H9 (cell line): Measurements from ENCODE around the gene LRCOL1. TPM values are rescaled to one million over a fixed set of nuclear protein-coding genes. Genes with fewer than 3 reads are reported as not detected.

ENCODE experiments used
- DNase-seq: peaks from one replicate; pipeline ENCODE4 v3.0.0-alpha.2; 2017
- H2AFZ ChIP-seq: one replicate; pipeline ENCODE4 v1.6.1; 2013; ENCODE audit warnings: mild to moderate bottlenecking, low read length, control low read depth, moderate library complexity
- H2AK5ac ChIP-seq: 2 replicates; pipeline ENCODE4 v1.6.1; 2013; ENCODE audit warnings: low read length, control low read depth, mixed read lengths; ENCODE audit not compliant: insufficient read length
- H2BK120ac ChIP-seq: one replicate; pipeline ENCODE4 v1.6.1; 2013; ENCODE audit warnings: low read depth, mild to moderate bottlenecking, low read length, control low read depth, inconsistent platforms; ENCODE audit not compliant: poor library complexity, severe bottlenecking
- H2BK12ac ChIP-seq: 2 replicates; pipeline ENCODE4 v1.6.1; 2013; ENCODE audit warnings: low read length, control low read depth, mixed read lengths, low read depth; ENCODE audit not compliant: insufficient read length
- H2BK15ac ChIP-seq: 2 replicates; pipeline ENCODE4 v1.6.1; 2013; ENCODE audit warnings: low read depth, low read length, control low read depth
- H2BK20ac ChIP-seq: one replicate; pipeline ENCODE4 v1.6.1; 2013; ENCODE audit warnings: low read depth, mild to moderate bottlenecking, low read length, control low read depth, inconsistent platforms; ENCODE audit not compliant: poor library complexity, severe bottlenecking
- H2BK5ac ChIP-seq: 2 replicates; pipeline ENCODE4 v1.6.1; 2013; ENCODE audit warnings: low read length, control low read depth, mixed read lengths; ENCODE audit not compliant: insufficient read length
- H3K14ac ChIP-seq: 2 replicates; pipeline ENCODE4 v1.6.1; 2013; ENCODE audit warnings: low read length, control low read depth; ENCODE audit not compliant: insufficient read depth
- H3K18ac ChIP-seq: 2 replicates; pipeline ENCODE4 v1.6.1; 2013; ENCODE audit warnings: low read depth, mild to moderate bottlenecking, mixed read lengths, low read length, control low read depth; ENCODE audit not compliant: insufficient read length
- H3K23ac ChIP-seq: 2 replicates; pipeline ENCODE4 v1.6.1; 2013; ENCODE audit warnings: low read length, control low read depth, mixed read lengths, low read depth; ENCODE audit not compliant: insufficient read length
- H3K23me2 ChIP-seq: 2 replicates; pipeline ENCODE4 v1.6.1; 2013; ENCODE audit warnings: low read depth, mild to moderate bottlenecking, mixed read lengths, low read length, control low read depth; ENCODE audit not compliant: insufficient read length, poor library complexity, severe bottlenecking
- H3K27ac ChIP-seq: 2 replicates; pipeline ENCODE4 v1.5.1; 2013; ENCODE audit warnings: low read length, control low read depth, mixed read lengths, low read depth; ENCODE audit not compliant: insufficient read length
- H3K27me3 ChIP-seq: 2 replicates; pipeline ENCODE4 v1.6.1; 2013; ENCODE audit warnings: low read length, control low read depth, inconsistent platforms; ENCODE audit not compliant: insufficient read depth
- H3K4ac ChIP-seq: 2 replicates; pipeline ENCODE4 v1.6.1; 2013; ENCODE audit warnings: low read depth, mild to moderate bottlenecking, control low read depth, inconsistent platforms, low read length, moderate library complexity
- H3K4me1 ChIP-seq: 2 replicates; pipeline ENCODE4 v1.6.1; 2013; ENCODE audit warnings: low read length, control low read depth, inconsistent platforms; ENCODE audit not compliant: insufficient read depth
- H3K4me2 ChIP-seq: 2 replicates; pipeline ENCODE4 v1.6.1; 2013; ENCODE audit warnings: low read length, control low read depth, mixed read lengths; ENCODE audit not compliant: insufficient read length, insufficient read depth
- H3K56ac ChIP-seq: 2 replicates; pipeline ENCODE4 v1.6.1; 2013; ENCODE audit warnings: low read depth, mild to moderate bottlenecking, mixed read lengths, low read length, control low read depth; ENCODE audit not compliant: insufficient read length
- H3K79me1 ChIP-seq: 2 replicates; pipeline ENCODE4 v1.6.1; 2013; ENCODE audit warnings: low read depth, mild to moderate bottlenecking, moderate library complexity, low read length, control low read depth, inconsistent platforms; ENCODE audit not compliant: insufficient read depth, poor library complexity, severe bottlenecking
- H3K79me2 ChIP-seq: 2 replicates; pipeline ENCODE4 v1.6.1; 2013; ENCODE audit warnings: low read length, control low read depth, inconsistent platforms; ENCODE audit not compliant: insufficient read depth
- H3K9ac ChIP-seq: 2 replicates; pipeline ENCODE4 v1.6.1; 2013; ENCODE audit warnings: low read length, control low read depth, mixed read lengths; ENCODE audit not compliant: insufficient read length; ENCODE audit errors: extremely low read depth
- H3K9me3 ChIP-seq: one replicate; pipeline ENCODE4 v1.6.1; 2013; ENCODE audit warnings: low read depth, low read length, inconsistent platforms; ENCODE audit not compliant: control insufficient read depth
- H3T11ph ChIP-seq: one replicate; pipeline ENCODE4 v1.6.1; 2013; ENCODE audit warnings: mild to moderate bottlenecking, low read length, control low read depth, inconsistent platforms
- H4K20me1 ChIP-seq: one replicate; pipeline ENCODE4 v1.6.1; 2013; ENCODE audit not compliant: control insufficient read depth, insufficient read length, insufficient read depth
- H4K5ac ChIP-seq: 2 replicates; pipeline ENCODE4 v1.6.1; 2013; ENCODE audit warnings: low read depth, mild to moderate bottlenecking, mixed read lengths, low read length, control low read depth; ENCODE audit not compliant: insufficient read length
- H4K8ac ChIP-seq: replicated peaks from 2 replicates; pipeline ENCODE4 v1.6.1; 2013; ENCODE audit warnings: low read length, control low read depth, mixed read lengths, low read depth; ENCODE audit not compliant: insufficient read length
- H4K91ac ChIP-seq: 2 replicates; pipeline ENCODE4 v1.6.1; 2013; ENCODE audit warnings: low read depth, mild to moderate bottlenecking, moderate library complexity, mixed read lengths, low read length, control low read depth; ENCODE audit not compliant: insufficient read length
- H3K27ac Mint-ChIP-seq, 3 experiments: 2 replicates in 2 of 3; 3 replicates in 1 of 3; pipeline ENCODE4 v1.8.0; 2020 to 2021; ENCODE audit warnings: mixed read lengths in 3 of 3, mild to moderate bottlenecking in 1 of 3, moderate library complexity in 1 of 3
- H3K27me3 Mint-ChIP-seq: 2 replicates; pipeline ENCODE4 v1.8.0; 2021; ENCODE audit warnings: low read depth, mild to moderate bottlenecking, moderate library complexity, mixed read lengths
- H3K36me3 Mint-ChIP-seq, 3 experiments: 2 replicates in 2 of 3; 3 replicates in 1 of 3; pipeline ENCODE4 v1.8.0; 2020 to 2021; ENCODE audit warnings: low read depth in 3 of 3, mixed read lengths in 3 of 3; ENCODE audit not compliant: insufficient read depth in 1 of 3
- H3K4me1 Mint-ChIP-seq, 2 experiments: 2 replicates each; pipeline ENCODE4 v1.8.0; 2020; ENCODE audit warnings: mixed read lengths in 2 of 2
- H3K4me3 Mint-ChIP-seq, 2 experiments: 2 replicates in 1 of 2; 3 replicates in 1 of 2; pipeline ENCODE4 v1.8.0; 2020 to 2021; ENCODE audit warnings: mild to moderate bottlenecking in 2 of 2, mixed read lengths in 2 of 2, moderate library complexity in 1 of 2
- H3K9me3 Mint-ChIP-seq, 2 experiments: 2 replicates in 1 of 2; 3 replicates in 1 of 2; pipeline ENCODE4 v1.8.0; 2020; ENCODE audit warnings: mild to moderate bottlenecking in 2 of 2, mixed read lengths in 2 of 2, moderate library complexity in 1 of 2
- CTCF ChIP-seq: fragments of 200-600 bp; sonication (generic); conservative IDR thresholded peaks from 3 replicates; pipeline ENCODE4 v1.8.0; 2021; ENCODE audit warnings: antibody characterized with exemption, mild to moderate bottlenecking
- WGBS: extraction: QIAGEN DNeasy Blood & Tissue Kit; methylation state at CpG from one replicate; pipeline ENCODE4 v1.1.7; 2013; ENCODE audit warnings: missing lambda C conversion rate, low lambda C conversion rate, mixed read lengths; ENCODE audit not compliant: insufficient read length; ENCODE audit errors: extremely low coverage; 5-methylcytosine and 5-hydroxymethylcytosine counted together
- total RNA-seq: library from RNA; stranded (reverse); gene quantifications from 2 replicates; pipeline ENCODE4 v1.2.1, GENCODE V29; 2021

Gene LRCOL1
- total RNA-seq, 1 experiment from 2014 or later: not detected

DNA sequence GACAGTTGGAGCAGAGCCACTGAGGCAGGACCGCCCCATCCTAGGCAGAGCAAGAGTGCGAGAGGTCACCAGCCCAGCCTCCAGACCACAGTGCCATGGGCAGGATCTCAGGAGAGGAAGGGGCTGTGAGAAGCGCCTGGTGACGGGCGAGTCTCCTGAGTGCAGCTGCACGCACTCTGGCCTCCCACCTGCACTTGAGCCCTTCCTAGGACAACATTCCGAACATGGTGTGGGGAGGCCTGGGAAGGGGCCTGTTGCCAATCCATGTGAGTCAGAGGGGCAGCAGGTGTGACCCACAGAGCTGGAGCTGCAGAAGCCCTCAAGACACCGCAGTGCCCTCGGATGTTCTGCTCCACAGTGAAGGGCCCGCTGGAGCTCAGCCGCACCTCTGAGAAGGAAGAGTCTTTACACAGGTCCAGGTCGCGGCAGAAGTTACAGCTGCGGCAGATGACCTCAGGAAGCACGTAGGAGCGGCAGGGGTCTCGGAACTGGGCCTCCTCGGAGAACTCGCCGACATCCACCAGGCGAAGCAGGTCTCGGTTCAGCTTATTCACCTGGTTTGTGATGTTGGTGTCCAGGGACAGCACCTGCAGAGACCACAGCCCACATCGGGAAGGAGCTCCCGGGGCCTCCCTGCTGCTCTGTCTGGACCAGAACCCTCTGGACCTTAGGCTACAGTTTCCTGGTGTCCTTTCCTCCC, 15.5 kb upstream of the LRCOL1 start:
- Histone ChIP-seq H3K56ac (no peak overlapping the region), H3K9ac (no peak overlapping the region), H3K4me2 (no peak overlapping the region), H3K79me2 (no peaks in the 10 kb centered on the region), H3K79me1 (no peaks in the 10 kb centered on the region), H2BK5ac (no peak overlapping the region), H3K27me3 (no peaks in the 10 kb centered on the region), H3K27ac (no peak overlapping the region), H3K9me3 (no peaks in the 10 kb centered on the region), H3T11ph (no peak overlapping the region), H2AFZ (no peak overlapping the region), H3K14ac (no peak overlapping the region), H4K91ac (no peak overlapping the region), H3K4me1 (no peaks in the 10 kb centered on the region), H4K8ac (no peak overlapping the region), H2AK5ac (no peak overlapping the region), H2BK12ac (no peak overlapping the region), H2BK20ac (no peak overlapping the region), H3K23me2 (no peaks in the 10 kb centered on the region), H4K20me1 (no peaks in the 10 kb centered on the region), H4K5ac (no peak overlapping the region), H3K18ac (no peak overlapping the region), H2BK120ac (no peak overlapping the region), H2BK15ac (no peak overlapping the region), H3K23ac (no peak overlapping the region), H3K4ac (no peak overlapping the region)
- DNase-seq: no peak
- no CpG with 5 or more reads among the region's 24 CpGs for WGBS
- H3K4me3 Mint-ChIP-seq: no peak overlapping the region
- H3K9me3 Mint-ChIP-seq: no peaks in the 10 kb centered on the region
- H3K27me3 Mint-ChIP-seq: peaks cover 6% of the 10 kb centered on the region
- peaks cover 2 to 8% of the 10 kb centered on the region in 2 experiments; a peak in 1 of 4 replicates for H3K4me1 Mint-ChIP-seq
- peaks cover 30 to 67% (median 46%) of the 10 kb centered on the region in 3 experiments; a peak in 6 of 7 replicates for H3K36me3 Mint-ChIP-seq
- no peak overlapping the region for H3K27ac Mint-ChIP-seq
- TF ChIP-seq CTCF: no peak
